ENCODE results near the gene RCAN1.
A peak's percentile ranks its signal among the peaks of the same experiment; 100 is the strongest.

The RCAN1 gene

DNA sequence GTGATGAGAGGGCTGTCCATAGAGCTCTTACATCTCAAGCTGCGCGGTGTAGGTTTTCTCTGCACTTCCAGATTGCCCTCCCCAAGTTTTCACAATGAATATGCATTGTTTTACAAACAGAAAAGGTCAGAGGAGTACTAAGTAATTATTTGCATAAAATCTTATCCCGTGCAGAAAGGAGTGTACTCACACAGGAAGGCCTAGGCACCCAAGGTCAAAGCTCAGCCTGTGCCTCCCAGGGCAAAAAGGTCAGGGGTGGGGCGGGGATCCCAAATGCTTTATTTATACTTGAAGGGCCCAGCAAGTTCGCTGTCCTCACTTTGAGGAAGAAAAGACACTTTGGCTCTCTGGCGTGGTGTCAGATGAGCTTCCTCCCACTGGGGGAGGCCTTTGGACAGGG is 92.6 kb downstream of the RCAN1 start:
- Histone ChIP-seq H3K79me2 (ENCODE audit: control insufficient read depth, insufficient read depth, low read length) (no peaks in the 10 kb centered on the region), H3K56ac (ENCODE audit: low read length) (no peak overlapping the region), H2BK120ac (ENCODE audit: low read depth, low read length) (no peak overlapping the region), H4K5ac (ENCODE audit: low read length) (no peak overlapping the region), H3K4me3 (ENCODE audit: low read length) (no peak overlapping the region), H2BK15ac (replicated peaks; ENCODE audit: low read depth) (no peak overlapping the region), H3K79me1 (ENCODE audit: low read length) (no peaks in the 10 kb centered on the region), H2BK5ac (ENCODE audit: low read length) (no peak overlapping the region), H3K9ac (ENCODE audit: low read length) (no peak overlapping the region), H4K8ac (ENCODE audit: low read depth, low read length) (no peak overlapping the region), H3K27me3 (ENCODE audit: insufficient read depth, low read length, poor library complexity) (no peaks in the 10 kb centered on the region), H3K27ac (ENCODE audit: low read depth, low read length) (no peak overlapping the region), H3K4ac (ENCODE audit: low read depth, low read length) (no peak overlapping the region), H3K4me1 (ENCODE audit: control insufficient read depth, low read depth, low read length) (peaks cover 12% of the 10 kb centered on the region), H2AK5ac (ENCODE audit: low read length) (no peak overlapping the region), H3K36me3 (ENCODE audit: control insufficient read depth, insufficient read depth, low read length) (no peaks in the 10 kb centered on the region), H3K4me2 (ENCODE audit: low read length) (no peak overlapping the region), H3K23ac (ENCODE audit: low read length) (no peak overlapping the region), H3K18ac (ENCODE audit: low read length) (no peak overlapping the region)
- WGBS (ENCODE audit: extremely low coverage, insufficient coverage, low lambda C conversion rate), result no CpG with 5 or more reads among the region's 6 CpGs
- DNase-seq, result no peak

DNA sequence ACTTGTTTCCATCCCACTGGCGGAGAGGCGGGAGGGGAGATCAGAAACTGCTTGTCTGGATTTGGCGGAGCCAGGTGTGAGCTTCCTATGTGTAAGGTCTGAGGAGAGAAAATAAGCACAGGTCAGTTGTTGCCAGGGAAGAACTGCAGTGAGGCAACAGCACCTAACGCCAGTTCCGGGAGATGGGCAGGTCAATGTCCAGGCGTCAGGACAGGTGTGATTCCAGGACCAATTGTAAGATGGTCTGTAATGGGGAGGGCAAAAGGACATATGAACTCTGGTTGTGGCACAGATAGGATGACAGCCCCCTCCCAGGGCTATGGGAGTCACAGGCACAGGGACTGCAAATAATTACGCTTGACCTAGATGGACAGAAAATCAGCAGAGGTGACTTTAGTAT is 93.4 kb downstream of the RCAN1 start:
- H2BK15ac ChIP-seq (replicated peaks; ENCODE audit: low read depth), result no peak overlapping the region
- no peak overlapping the region for H3K9ac ChIP-seq (ENCODE audit: low read length)
- H3K4me3 ChIP-seq (ENCODE audit: low read length), result no peak overlapping the region
- H3K79me2 ChIP-seq (ENCODE audit: control insufficient read depth, insufficient read depth, low read length), result no peaks in the 10 kb centered on the region
- no peak overlapping the region for H2AK5ac ChIP-seq (ENCODE audit: low read length)
- no peak overlapping the region for H3K4me2 ChIP-seq (ENCODE audit: low read length)
- no peak for DNase-seq
- no peak overlapping the region for H3K4ac ChIP-seq (ENCODE audit: low read depth, low read length)
- H2BK5ac ChIP-seq (ENCODE audit: low read length), result no peak overlapping the region
- no peak overlapping the region for H3K27ac ChIP-seq (ENCODE audit: low read depth, low read length)
- no peaks in the 10 kb centered on the region for H3K27me3 ChIP-seq (ENCODE audit: insufficient read depth, low read length, poor library complexity)
- no peak overlapping the region for H3K56ac ChIP-seq (ENCODE audit: low read length)
- H3K36me3 ChIP-seq (ENCODE audit: control insufficient read depth, insufficient read depth, low read length), result no peaks in the 10 kb centered on the region
- no peak overlapping the region for H3K18ac ChIP-seq (ENCODE audit: low read length)
- no peak overlapping the region for H4K8ac ChIP-seq (ENCODE audit: low read depth, low read length)
- no peak overlapping the region for H3K23ac ChIP-seq (ENCODE audit: low read length)
- no CpG with 5 or more reads among the region's 7 CpGs for WGBS (ENCODE audit: extremely low coverage, insufficient coverage, low lambda C conversion rate)
- peaks cover 6% of the 10 kb centered on the region for H3K4me1 ChIP-seq (ENCODE audit: control insufficient read depth, low read depth, low read length)
- H4K5ac ChIP-seq (ENCODE audit: low read length), result no peak overlapping the region
- H2BK120ac ChIP-seq (ENCODE audit: low read depth, low read length), result no peak overlapping the region
- no peaks in the 10 kb centered on the region for H3K79me1 ChIP-seq (ENCODE audit: low read length)

DNA sequence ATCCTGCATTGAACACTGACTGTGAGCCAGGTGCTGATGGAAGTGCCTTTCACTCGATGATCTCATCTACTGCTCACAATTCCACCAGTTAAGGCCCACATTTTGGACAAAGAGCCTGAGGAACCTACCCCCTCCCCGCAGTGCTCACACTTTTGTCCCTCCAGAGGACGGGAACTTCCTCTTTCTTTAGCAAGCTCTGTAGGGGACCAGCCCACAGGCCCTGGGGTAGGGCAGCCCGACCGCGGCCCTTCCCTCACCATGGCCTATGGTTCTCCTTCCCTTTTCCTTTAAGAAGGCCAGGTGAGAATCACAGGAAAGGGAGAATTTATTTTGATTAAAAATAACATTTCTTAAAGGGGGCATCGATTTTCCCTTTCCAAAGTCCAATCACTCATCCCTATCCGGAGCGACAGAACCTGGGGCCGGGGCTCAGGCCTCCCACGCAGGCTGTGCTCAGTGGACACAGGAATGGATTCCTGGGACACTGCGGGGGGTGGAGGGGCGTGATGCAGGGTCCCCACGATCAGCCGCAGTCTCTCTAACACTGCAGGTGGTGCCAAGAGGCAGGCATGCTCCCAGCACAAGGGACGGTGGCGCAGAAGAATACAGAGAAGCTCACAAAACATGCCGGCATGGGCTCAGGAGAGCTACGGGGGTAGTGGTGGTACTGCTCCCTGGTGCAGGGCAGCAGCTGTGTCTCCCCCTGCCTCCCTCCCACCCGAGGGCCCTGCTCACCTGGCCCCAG is 94.0 kb downstream of the RCAN1 start:
- H3K36me3 ChIP-seq (ENCODE audit: control insufficient read depth, insufficient read depth, low read length), result no peaks in the 10 kb centered on the region
- H2BK5ac ChIP-seq (ENCODE audit: low read length), result no peak overlapping the region

DNA sequence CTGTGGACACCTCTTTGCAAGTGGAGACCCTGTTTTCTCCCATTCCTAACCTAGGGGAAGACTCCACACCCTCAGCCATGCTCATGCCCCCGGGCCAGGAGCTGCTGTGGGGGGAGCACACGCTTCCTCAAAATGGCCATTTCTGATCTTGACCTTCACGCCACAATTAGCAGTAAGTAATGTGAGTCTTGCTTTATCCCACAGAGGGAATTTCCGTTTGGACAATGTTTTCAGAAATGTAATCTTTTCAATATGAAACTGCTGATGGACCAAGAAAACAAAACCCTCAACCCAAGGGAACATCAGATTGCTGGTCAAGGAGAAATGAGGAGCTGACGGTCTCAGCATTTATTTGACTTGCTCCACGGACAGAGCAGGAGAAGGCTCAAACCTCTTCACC is 94.6 kb downstream of the RCAN1 start:
- no peak overlapping the region for H4K5ac ChIP-seq (ENCODE audit: low read length)
- no peak overlapping the region for H3K9ac ChIP-seq (ENCODE audit: low read length)
- no peaks in the 10 kb centered on the region for H3K27me3 ChIP-seq (ENCODE audit: insufficient read depth, low read length, poor library complexity)
- no peak overlapping the region for H3K18ac ChIP-seq (ENCODE audit: low read length)
- WGBS (ENCODE audit: extremely low coverage, insufficient coverage, low lambda C conversion rate), result no CpG with 5 or more reads among the region's 6 CpGs
- H3K4ac ChIP-seq (ENCODE audit: low read depth, low read length), result no peak overlapping the region
- no peak overlapping the region for H4K8ac ChIP-seq (ENCODE audit: low read depth, low read length)
- no peak overlapping the region for H3K56ac ChIP-seq (ENCODE audit: low read length)
- H3K79me2 ChIP-seq (ENCODE audit: control insufficient read depth, insufficient read depth, low read length), result no peaks in the 10 kb centered on the region
- no peak overlapping the region for H3K27ac ChIP-seq (ENCODE audit: low read depth, low read length)
- no peak overlapping the region for H3K4me2 ChIP-seq (ENCODE audit: low read length)
- H3K4me3 ChIP-seq (ENCODE audit: low read length), result no peak overlapping the region
- H3K79me1 ChIP-seq (ENCODE audit: low read length), result no peaks in the 10 kb centered on the region
- no peak overlapping the region for H2AK5ac ChIP-seq (ENCODE audit: low read length)
- DNase-seq, result no peak
- H2BK120ac ChIP-seq (ENCODE audit: low read depth, low read length), result no peak overlapping the region
- no peaks in the 10 kb centered on the region for H3K36me3 ChIP-seq (ENCODE audit: control insufficient read depth, insufficient read depth, low read length)
- peaks cover 5% of the 10 kb centered on the region for H3K4me1 ChIP-seq (ENCODE audit: control insufficient read depth, low read depth, low read length)
- no peak overlapping the region for H2BK5ac ChIP-seq (ENCODE audit: low read length)
- no peak overlapping the region for H3K23ac ChIP-seq (ENCODE audit: low read length)
- no peak overlapping the region for H2BK15ac ChIP-seq (replicated peaks; ENCODE audit: low read depth)

More for the DNA sequence above, 94.0 kb downstream of the RCAN1 start:
- H3K23ac ChIP-seq (ENCODE audit: low read length), result no peak overlapping the region
- no peak for DNase-seq
- H3K4me3 ChIP-seq (ENCODE audit: low read length), result no peak overlapping the region
- no peaks in the 10 kb centered on the region for H3K27me3 ChIP-seq (ENCODE audit: insufficient read depth, low read length, poor library complexity)
- no peak overlapping the region for H4K5ac ChIP-seq (ENCODE audit: low read length)
- H2BK15ac ChIP-seq (replicated peaks; ENCODE audit: low read depth), result no peak overlapping the region
- H3K9ac ChIP-seq (ENCODE audit: low read length), result no peak overlapping the region
- no peaks in the 10 kb centered on the region for H3K79me1 ChIP-seq (ENCODE audit: low read length)
- no peak overlapping the region for H3K18ac ChIP-seq (ENCODE audit: low read length)
- no peak overlapping the region for H4K8ac ChIP-seq (ENCODE audit: low read depth, low read length)
- no peak overlapping the region for H2AK5ac ChIP-seq (ENCODE audit: low read length)
- no peaks in the 10 kb centered on the region for H3K79me2 ChIP-seq (ENCODE audit: control insufficient read depth, insufficient read depth, low read length)
- H3K56ac ChIP-seq (ENCODE audit: low read length), result no peak overlapping the region
- H3K4me1 ChIP-seq (ENCODE audit: control insufficient read depth, low read depth, low read length), result peaks cover 5% of the 10 kb centered on the region
- no peak overlapping the region for H3K4me2 ChIP-seq (ENCODE audit: low read length)
- no CpG with 5 or more reads among the region's 20 CpGs for WGBS (ENCODE audit: extremely low coverage, insufficient coverage, low lambda C conversion rate)
- H3K27ac ChIP-seq (ENCODE audit: low read depth, low read length), result no peak overlapping the region
- H2BK120ac ChIP-seq (ENCODE audit: low read depth, low read length), result no peak overlapping the region
- H3K4ac ChIP-seq (ENCODE audit: low read depth, low read length), result no peak overlapping the region

DNA sequence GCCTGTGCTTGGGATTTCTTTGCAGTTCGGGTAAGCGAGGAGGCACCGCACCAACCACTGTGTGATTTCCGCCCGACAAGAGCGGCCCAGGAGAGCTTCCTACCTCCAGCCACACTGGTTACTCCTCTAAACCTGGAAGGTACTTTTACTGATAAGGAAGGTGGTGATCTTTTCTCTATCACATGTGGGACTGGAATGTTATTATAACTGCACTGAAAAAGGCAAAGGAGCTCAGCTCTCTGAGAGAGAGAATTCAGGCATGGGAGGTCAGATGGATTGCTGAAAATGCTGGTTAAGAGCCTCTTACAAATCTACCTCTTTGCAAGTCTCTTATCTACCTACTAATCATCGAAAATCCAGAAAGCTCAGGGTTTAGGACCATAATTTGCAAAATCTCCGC is 95.2 kb downstream of the RCAN1 start:
- Histone ChIP-seq H3K23ac (ENCODE audit: low read length) (no peak overlapping the region), H3K79me2 (ENCODE audit: control insufficient read depth, insufficient read depth, low read length) (no peaks in the 10 kb centered on the region), H2BK5ac (ENCODE audit: low read length) (no peak overlapping the region), H2BK15ac (replicated peaks; ENCODE audit: low read depth) (no peak overlapping the region), H2BK120ac (ENCODE audit: low read depth, low read length) (no peak overlapping the region), H3K4me2 (ENCODE audit: low read length) (no peak overlapping the region), H3K4me1 (ENCODE audit: control insufficient read depth, low read depth, low read length) (peaks cover 3% of the 10 kb centered on the region), H4K8ac (ENCODE audit: low read depth, low read length) (no peak overlapping the region), H3K18ac (ENCODE audit: low read length) (no peak overlapping the region), H3K36me3 (ENCODE audit: control insufficient read depth, insufficient read depth, low read length) (no peaks in the 10 kb centered on the region), H3K27me3 (ENCODE audit: insufficient read depth, low read length, poor library complexity) (no peaks in the 10 kb centered on the region), H3K79me1 (ENCODE audit: low read length) (no peaks in the 10 kb centered on the region), H3K27ac (ENCODE audit: low read depth, low read length) (no peak overlapping the region), H3K9ac (ENCODE audit: low read length) (no peak overlapping the region), H2AK5ac (ENCODE audit: low read length) (no peak overlapping the region), H4K5ac (ENCODE audit: low read length) (no peak overlapping the region), H3K4me3 (ENCODE audit: low read length) (no peak overlapping the region), H3K56ac (ENCODE audit: low read length) (no peak overlapping the region), H3K4ac (ENCODE audit: low read depth, low read length) (no peak overlapping the region)
- no CpG with 5 or more reads among the region's 8 CpGs for WGBS (ENCODE audit: extremely low coverage, insufficient coverage, low lambda C conversion rate)
- no peak for DNase-seq

DNA sequence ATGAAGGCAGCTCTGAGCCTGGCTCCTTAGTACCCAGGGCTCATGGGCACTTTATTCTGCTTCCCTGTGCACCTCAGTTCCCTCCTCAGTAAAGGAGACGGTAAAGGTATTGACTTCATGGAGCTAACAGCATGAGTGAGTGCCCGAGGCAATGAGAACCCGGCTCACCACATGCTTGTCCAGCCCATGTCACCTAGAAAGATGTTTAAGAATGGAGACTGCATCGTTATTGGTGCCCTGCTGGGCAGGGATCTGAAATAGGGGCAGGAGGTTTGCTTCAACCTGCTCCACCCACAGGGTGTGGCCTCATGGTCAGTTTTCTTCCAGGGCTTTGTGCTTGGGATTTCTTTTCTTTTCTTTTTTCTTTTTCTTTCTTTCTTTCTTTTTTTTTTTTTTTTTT is 95.9 kb downstream of the RCAN1 start:
- Histone ChIP-seq H3K36me3 (ENCODE audit: control insufficient read depth, insufficient read depth, low read length) (no peaks in the 10 kb centered on the region), H3K4me2 (ENCODE audit: low read length) (no peak overlapping the region), H3K79me1 (ENCODE audit: low read length) (no peaks in the 10 kb centered on the region), H2BK5ac (ENCODE audit: low read length) (no peak overlapping the region), H2BK120ac (ENCODE audit: low read depth, low read length) (no peak overlapping the region), H4K5ac (ENCODE audit: low read length) (no peak overlapping the region), H3K23ac (ENCODE audit: low read length) (no peak overlapping the region), H3K4me1 (ENCODE audit: control insufficient read depth, low read depth, low read length) (peaks cover 2% of the 10 kb centered on the region), H3K56ac (ENCODE audit: low read length) (no peak overlapping the region), H3K4ac (ENCODE audit: low read depth, low read length) (no peak overlapping the region), H3K27ac (ENCODE audit: low read depth, low read length) (no peak overlapping the region), H4K8ac (ENCODE audit: low read depth, low read length) (no peak overlapping the region), H2AK5ac (ENCODE audit: low read length) (no peak overlapping the region), H3K4me3 (ENCODE audit: low read length) (no peak overlapping the region), H3K9ac (ENCODE audit: low read length) (no peak overlapping the region), H3K79me2 (ENCODE audit: control insufficient read depth, insufficient read depth, low read length) (no peaks in the 10 kb centered on the region), H2BK15ac (replicated peaks; ENCODE audit: low read depth) (no peak overlapping the region), H3K18ac (ENCODE audit: low read length) (no peak overlapping the region), H3K27me3 (ENCODE audit: insufficient read depth, low read length, poor library complexity) (no peaks in the 10 kb centered on the region)
- DNase-seq, result peak; percentile 19
- WGBS (ENCODE audit: extremely low coverage, insufficient coverage, low lambda C conversion rate), result no CpG with 5 or more reads among the region's 4 CpGs

All from mesendoderm (in vitro differentiated cells).